HepG2 (cell line): Measurements from ENCODE around the gene ASXL1. TPM values are rescaled to one million over a fixed set of nuclear protein-coding genes. Genes with fewer than 3 reads are reported as not detected.

Experiments
- ATF2 ChIP-seq: sonication (generic); formaldehyde crosslinking; IDR thresholded peaks from 2 replicates; pipeline ENCODE4 v1.4.0; 2020; ENCODE audit warnings: missing genetic modification reagents
- BATF2 ChIP-seq: sonication (generic); formaldehyde crosslinking; IDR thresholded peaks from 2 replicates; pipeline ENCODE4 v1.8.0; 2022; ENCODE audit warnings: mild to moderate bottlenecking, missing genetic modification reagents, moderate library complexity
- PRMT3 ChIP-seq: sonication (generic); formaldehyde crosslinking; IDR thresholded peaks from 2 replicates; pipeline ENCODE4 v1.8.1; 2022; ENCODE audit warnings: low read depth, mild to moderate bottlenecking, moderate library complexity, missing genetic modification reagents, borderline replicate concordance
- TCF7 ChIP-seq: sonication (generic); IDR thresholded peaks from 2 replicates; pipeline ENCODE4 v1.6.1; 2016; ENCODE audit warnings: antibody characterized with exemption, low read depth
- ZBTB37 ChIP-seq: sonication (generic); formaldehyde crosslinking; IDR thresholded peaks from 2 replicates; pipeline ENCODE4 v1.4.0; 2020; ENCODE audit warnings: mild to moderate bottlenecking, missing genetic modification reagents
- polyA plus RNA-seq, 8 experiments: library from polyadenylated mRNA; depleted of rRNA in 3 of 8; stranded (reverse) in 7 of 8; unstranded in 1 of 8; fragments of >200 nt; fragmentation: Illumina TruSeq in 4 of 8; extraction: Trizol in 4 of 8; gene quantifications; 2 replicates each; pipeline versions ENCODE4 v1.2.1 to v1.2.3, GENCODE V29; 2011 to 2016; ENCODE audit warnings: low read depth in 4 of 8, missing spikeins in 1 of 8, mixed read lengths in 1 of 8; ENCODE audit not compliant: insufficient read depth in 1 of 8
- total RNA-seq, 5 experiments: library from RNA; depleted of rRNA; stranded (reverse); fragments of >200 nt; fragmentation: Illumina TruSeq; extraction: Trizol; gene quantifications; 2 replicates each; pipeline ENCODE4 v1.2.3, GENCODE V29; 2016; ENCODE audit warnings: low read depth in 1 of 5
- TF ChIP-seq, protein P1 (sequence below): sonication (generic); formaldehyde crosslinking; IDR thresholded peaks from 2 replicates; pipeline ENCODE4 v1.4.0; 2020; ENCODE audit warnings: mild to moderate bottlenecking, missing genetic modification reagents

Gene ASXL1
- total and polyA plus RNA-seq, 2 of the 13 experiments (the other 11 are each of a cell fraction or from before 2014, with no cell fraction given): 62.1 to 74.8 TPM

- TF ChIP-seq, protein P1, sequence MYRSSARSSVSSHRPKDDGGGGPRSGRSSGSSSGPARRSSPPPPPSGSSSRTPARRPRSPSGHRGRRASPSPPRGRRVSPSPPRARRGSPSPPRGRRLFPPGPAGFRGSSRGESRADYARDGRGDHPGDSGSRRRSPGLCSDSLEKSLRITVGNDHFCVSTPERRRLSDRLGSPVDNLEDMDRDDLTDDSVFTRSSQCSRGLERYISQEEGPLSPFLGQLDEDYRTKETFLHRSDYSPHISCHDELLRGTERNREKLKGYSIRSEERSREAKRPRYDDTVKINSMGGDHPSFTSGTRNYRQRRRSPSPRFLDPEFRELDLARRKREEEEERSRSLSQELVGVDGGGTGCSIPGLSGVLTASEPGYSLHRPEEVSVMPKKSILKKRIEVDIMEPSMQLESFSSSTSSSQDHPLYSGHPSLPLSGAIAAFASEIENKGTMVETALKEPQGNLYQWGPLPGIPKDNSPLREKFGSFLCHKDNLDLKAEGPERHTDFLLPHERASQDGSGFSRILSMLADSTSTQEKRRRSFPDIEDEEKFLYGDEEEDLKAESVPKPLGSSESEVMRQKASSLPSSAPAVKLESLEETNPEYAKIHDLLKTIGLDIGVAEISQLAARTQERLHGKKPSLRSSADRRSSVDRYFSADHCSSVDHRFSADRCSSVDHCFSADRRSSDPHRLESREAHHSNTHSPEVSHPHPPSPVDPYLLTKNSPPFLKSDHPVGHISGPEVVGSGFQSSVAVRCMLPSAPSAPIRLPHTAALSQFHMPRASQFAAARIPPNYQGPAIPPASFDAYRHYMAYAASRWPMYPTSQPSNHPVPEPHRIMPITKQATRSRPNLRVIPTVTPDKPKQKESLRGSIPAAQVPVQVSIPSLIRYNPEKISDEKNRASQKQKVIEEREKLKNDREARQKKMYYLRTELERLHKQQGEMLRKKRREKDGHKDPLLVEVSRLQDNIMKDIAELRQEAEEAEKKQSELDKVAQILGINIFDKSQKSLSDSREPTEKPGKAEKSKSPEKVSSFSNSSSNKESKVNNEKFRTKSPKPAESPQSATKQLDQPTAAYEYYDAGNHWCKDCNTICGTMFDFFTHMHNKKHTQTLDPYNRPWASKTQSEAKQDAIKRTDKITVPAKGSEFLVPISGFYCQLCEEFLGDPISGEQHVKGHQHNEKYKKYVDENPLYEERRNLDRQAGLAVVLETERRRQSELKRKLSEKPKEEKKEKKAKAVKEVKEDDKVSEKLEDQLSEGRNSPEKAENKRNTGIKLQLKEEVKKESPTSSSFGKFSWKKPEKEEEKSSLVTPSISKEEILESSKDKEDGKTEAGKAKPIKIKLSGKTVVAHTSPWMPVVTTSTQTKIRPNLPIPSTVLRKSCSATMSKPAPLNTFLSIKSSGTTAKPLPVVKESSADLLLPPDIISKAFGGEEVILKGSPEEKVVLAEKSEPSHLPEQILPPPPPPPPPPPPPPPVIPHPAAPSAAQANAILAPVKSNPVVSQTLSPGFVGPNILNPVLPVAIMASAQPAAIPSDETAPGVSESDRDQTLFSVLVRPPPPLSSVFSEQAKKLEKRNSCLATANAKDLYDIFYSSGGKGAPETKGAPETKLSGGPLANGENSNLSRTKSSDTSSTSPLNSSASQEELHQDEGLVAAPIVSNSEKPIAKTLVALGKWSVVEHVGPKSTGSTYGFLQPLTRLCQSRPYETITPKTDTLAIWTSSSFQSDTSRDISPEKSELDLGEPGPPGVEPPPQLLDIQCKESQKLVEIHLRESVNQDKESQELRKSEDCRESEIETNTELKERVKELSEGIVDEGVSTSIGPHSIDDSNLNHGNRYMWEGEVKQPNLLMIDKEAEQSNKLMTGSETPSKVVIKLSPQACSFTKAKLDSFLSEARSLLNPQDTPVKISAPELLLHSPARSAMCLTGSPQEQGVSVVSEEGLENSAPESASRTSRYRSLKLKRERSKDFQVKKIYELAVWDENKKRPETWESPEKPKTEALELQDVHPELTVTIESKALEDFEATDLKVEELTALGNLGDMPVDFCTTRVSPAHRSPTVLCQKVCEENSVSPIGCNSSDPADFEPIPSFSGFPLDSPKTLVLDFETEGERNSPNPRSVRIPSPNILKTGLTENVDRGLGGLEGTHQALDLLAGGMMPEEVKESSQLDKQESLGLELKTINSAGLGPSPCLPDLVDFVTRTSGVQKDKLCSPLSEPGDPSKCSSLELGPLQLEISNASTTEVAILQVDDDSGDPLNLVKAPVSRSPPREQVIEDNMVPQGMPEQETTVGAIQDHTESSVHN: peak; percentile 70
- peak; percentile 55; the same call in 1 of the 2 replicates for TF ChIP-seq BATF2 (CRISPR knock-in tag)
- no peak for TF ChIP-seq ZBTB37 (CRISPR knock-in tag)
- peak; percentile 89; the same call in 1 of the 2 replicates for TF ChIP-seq ATF2 (CRISPR knock-in tag)
- no peak for TF ChIP-seq TCF7
- peak; percentile 51; the same call in 1 of the 2 replicates for TF ChIP-seq PRMT3 (CRISPR knock-in tag)
Observed at GRCh38 chr20:32357869-32358631, at the start of gene ASXL1 (continued).
